GM23338 (cell line): ENCODE measurements around the gene OARD1. TPM values are rescaled to one million over a fixed set of nuclear protein-coding genes. Genes with fewer than 3 reads are reported as not detected.

Experiments
- ATAC-seq: fragments of 200-7000 bp; cut with Tn5 transposase; 3 replicates; pipeline ENCODE4 v1.9.1; 2020
- DNase-seq: peaks from one replicate; pipeline ENCODE4 v3.0.0-alpha.2; 2015; ENCODE audit warnings: low spot score
- H2AFZ ChIP-seq: fragments of 200-600 bp; sonication (generic); 2 replicates; pipeline ENCODE4 v1.8.0; 2016; ENCODE audit warnings: antibody characterized with exemption, mild to moderate bottlenecking, moderate library complexity
- H3F3A ChIP-seq: fragments of 200-600 bp; sonication (generic); replicated peaks from 2 replicates; pipeline ENCODE4 v1.8.0; 2017; ENCODE audit warnings: antibody characterized with exemption, mixed run types, low read depth
- H3K27ac ChIP-seq: fragments of 200-600 bp; sonication (generic); 2 replicates; pipeline ENCODE4 v1.6.1; 2016; ENCODE audit warnings: low read depth
- H3K27me3 ChIP-seq: fragments of 200-600 bp; sonication (generic); 2 replicates; pipeline ENCODE4 v1.8.0; 2016; ENCODE audit warnings: mild to moderate bottlenecking, mixed run types, moderate library complexity; ENCODE audit not compliant: insufficient read depth
- H3K36me3 ChIP-seq: fragments of 200-600 bp; sonication (generic); 2 replicates; pipeline ENCODE4 v1.8.0; 2016; ENCODE audit warnings: mild to moderate bottlenecking; ENCODE audit not compliant: insufficient read depth
- H3K4me1 ChIP-seq: fragments of 200-600 bp; sonication (generic); 2 replicates; pipeline ENCODE4 v1.8.0; 2016; ENCODE audit warnings: mild to moderate bottlenecking, moderate library complexity; ENCODE audit not compliant: insufficient read depth
- H3K4me2 ChIP-seq: fragments of 200-600 bp; sonication (generic); 2 replicates; pipeline ENCODE4 v1.7.1; 2017; ENCODE audit warnings: mixed run types
- H3K4me3 ChIP-seq: fragments of 200-600 bp; sonication (generic); 2 replicates; pipeline ENCODE4 v1.6.1; 2016; ENCODE audit warnings: mixed run types
- H3K79me2 ChIP-seq: fragments of 200-600 bp; sonication (generic); replicated peaks from 2 replicates; pipeline ENCODE4 v1.8.0; 2017; ENCODE audit warnings: mild to moderate bottlenecking; ENCODE audit not compliant: insufficient read depth
- H3K9me2 ChIP-seq: fragments of 200-600 bp; sonication (generic); 2 replicates; pipeline ENCODE4 v1.8.0; 2017; ENCODE audit not compliant: insufficient read depth
- H4K20me1 ChIP-seq: fragments of 200-600 bp; sonication (generic); replicated peaks from 2 replicates; pipeline ENCODE4 v1.8.0; 2017; ENCODE audit warnings: mild to moderate bottlenecking; ENCODE audit not compliant: insufficient read depth
- H3K27ac Mint-ChIP-seq: 2 replicates; pipeline ENCODE4 v1.8.0; 2020; ENCODE audit warnings: inconsistent platforms, mild to moderate bottlenecking, moderate library complexity, mixed read lengths
- H3K27me3 Mint-ChIP-seq: 3 replicates; pipeline ENCODE4 v1.8.0; 2022; ENCODE audit warnings: low read depth, mild to moderate bottlenecking, moderate library complexity, mixed read lengths, inconsistent platforms; ENCODE audit not compliant: insufficient read depth, poor library complexity
- H3K36me3 Mint-ChIP-seq: 3 replicates; pipeline ENCODE4 v1.8.0; 2021; ENCODE audit warnings: low read depth, mild to moderate bottlenecking, inconsistent platforms, moderate library complexity, mixed read lengths
- H3K4me1 Mint-ChIP-seq: 3 replicates; pipeline ENCODE4 v1.8.0; 2020; ENCODE audit warnings: mild to moderate bottlenecking, inconsistent platforms, mixed read lengths
- H3K4me3 Mint-ChIP-seq: 3 replicates; pipeline ENCODE4 v1.8.0; 2021; ENCODE audit warnings: moderate library complexity, mild to moderate bottlenecking, inconsistent platforms, mixed read lengths
- H3K9me3 Mint-ChIP-seq: 3 replicates; pipeline ENCODE4 v1.8.0; 2020; ENCODE audit warnings: moderate library complexity, mild to moderate bottlenecking, inconsistent platforms, mixed read lengths
- CREB1 ChIP-seq: fragments of 250-450 bp; sonication (Bioruptor Pico); IDR thresholded peaks from 2 replicates; pipeline ENCODE4 v1.5.0; 2020; ENCODE audit warnings: low read depth, mild to moderate bottlenecking, moderate library complexity
- ETS1 ChIP-seq: IDR thresholded peaks from 2 replicates; pipeline ENCODE4 v1.6.1; 2016; ENCODE audit warnings: antibody characterized with exemption
- EZH2 ChIP-seq: fragments of 200-600 bp; sonication (generic); IDR thresholded peaks from one replicate; pipeline ENCODE4 v1.8.0; 2017; ENCODE audit warnings: antibody characterized with exemption, mild to moderate bottlenecking, low read depth; ENCODE audit not compliant: unreplicated experiment
- EZH2phosphoT487 ChIP-seq: fragments of 200-600 bp; sonication (generic); IDR thresholded peaks from one replicate; pipeline ENCODE4 v1.8.1; 2018; ENCODE audit warnings: antibody characterized with exemption; ENCODE audit not compliant: unreplicated experiment
- JUNB ChIP-seq: IDR thresholded peaks from one replicate; pipeline ENCODE4 v1.6.1; 2016; ENCODE audit warnings: antibody characterized with exemption; ENCODE audit not compliant: unreplicated experiment
- NANOG ChIP-seq: IDR thresholded peaks from 2 replicates; pipeline ENCODE4 v1.6.1; 2016; ENCODE audit warnings: antibody characterized with exemption, borderline replicate concordance
- POLR2AphosphoS5 ChIP-seq: IDR thresholded peaks from 2 replicates; pipeline ENCODE4 v1.6.1; 2016; ENCODE audit warnings: antibody characterized with exemption, low read depth
- STAT1 ChIP-seq: IDR thresholded peaks from one replicate; pipeline ENCODE4 v1.6.1; 2016; ENCODE audit warnings: antibody characterized with exemption; ENCODE audit not compliant: unreplicated experiment
- ZNF114 ChIP-seq: fragments of 250-450 bp; sonication (Bioruptor Pico); IDR thresholded peaks from 2 replicates; pipeline ENCODE4 v1.5.0; 2020; ENCODE audit warnings: mild to moderate bottlenecking, moderate library complexity
- ZNF331 ChIP-seq: fragments of 250-450 bp; sonication (Bioruptor Pico); IDR thresholded peaks from 2 replicates; pipeline ENCODE4 v1.5.0; 2020; ENCODE audit warnings: low read depth, mild to moderate bottlenecking, moderate library complexity
- polyA plus RNA-seq: library from polyadenylated mRNA; unstranded; fragments of >200 nt; fragmentation: Nextera tagmentation; extraction: Ambion mirVana; gene quantifications from 2 replicates; pipeline ENCODE4 v1.2.1, GENCODE V29; 2016
- total RNA-seq: library from RNA; depleted of rRNA; stranded (reverse); fragments of >200 nt; shearing (Covaris generic); gene quantifications from 2 replicates; pipeline ENCODE4 v1.2.3, GENCODE V29; 2014
- TF ChIP-seq, protein P1 (sequence below): fragments of 250-450 bp; sonication (Bioruptor Pico); IDR thresholded peaks from 2 replicates; pipeline ENCODE4 v1.5.0; 2020; ENCODE audit warnings: mild to moderate bottlenecking, moderate library complexity
- TF ChIP-seq, protein P2 (sequence below), 2 experiments: fragments of 200-600 bp in 1 of 2; sonication (generic) in 1 of 2; conservative IDR thresholded peaks; 2 replicates each; pipeline versions ENCODE4 v1.5.1 to v1.6.1; 2016 to 2017; ENCODE audit warnings: antibody characterized with exemption in 2 of 2, low read depth in 2 of 2, mild to moderate bottlenecking in 2 of 2, moderate library complexity in 1 of 2
- TF ChIP-seq, protein P3 (sequence below): IDR thresholded peaks from one replicate; pipeline ENCODE4 v1.6.1; 2018; ENCODE audit warnings: antibody characterized with exemption; ENCODE audit not compliant: unreplicated experiment

OARD1 gene
- total and polyA plus RNA-seq, 2 experiments from 2014 or later = 25.9 to 60.8 TPM

- no peaks in the 10 kb centered on the region for H3K36me3 Mint-ChIP-seq
- no peak for TF ChIP-seq EZH2
- no peak for TF ChIP-seq NANOG
- TF ChIP-seq, protein P1, sequence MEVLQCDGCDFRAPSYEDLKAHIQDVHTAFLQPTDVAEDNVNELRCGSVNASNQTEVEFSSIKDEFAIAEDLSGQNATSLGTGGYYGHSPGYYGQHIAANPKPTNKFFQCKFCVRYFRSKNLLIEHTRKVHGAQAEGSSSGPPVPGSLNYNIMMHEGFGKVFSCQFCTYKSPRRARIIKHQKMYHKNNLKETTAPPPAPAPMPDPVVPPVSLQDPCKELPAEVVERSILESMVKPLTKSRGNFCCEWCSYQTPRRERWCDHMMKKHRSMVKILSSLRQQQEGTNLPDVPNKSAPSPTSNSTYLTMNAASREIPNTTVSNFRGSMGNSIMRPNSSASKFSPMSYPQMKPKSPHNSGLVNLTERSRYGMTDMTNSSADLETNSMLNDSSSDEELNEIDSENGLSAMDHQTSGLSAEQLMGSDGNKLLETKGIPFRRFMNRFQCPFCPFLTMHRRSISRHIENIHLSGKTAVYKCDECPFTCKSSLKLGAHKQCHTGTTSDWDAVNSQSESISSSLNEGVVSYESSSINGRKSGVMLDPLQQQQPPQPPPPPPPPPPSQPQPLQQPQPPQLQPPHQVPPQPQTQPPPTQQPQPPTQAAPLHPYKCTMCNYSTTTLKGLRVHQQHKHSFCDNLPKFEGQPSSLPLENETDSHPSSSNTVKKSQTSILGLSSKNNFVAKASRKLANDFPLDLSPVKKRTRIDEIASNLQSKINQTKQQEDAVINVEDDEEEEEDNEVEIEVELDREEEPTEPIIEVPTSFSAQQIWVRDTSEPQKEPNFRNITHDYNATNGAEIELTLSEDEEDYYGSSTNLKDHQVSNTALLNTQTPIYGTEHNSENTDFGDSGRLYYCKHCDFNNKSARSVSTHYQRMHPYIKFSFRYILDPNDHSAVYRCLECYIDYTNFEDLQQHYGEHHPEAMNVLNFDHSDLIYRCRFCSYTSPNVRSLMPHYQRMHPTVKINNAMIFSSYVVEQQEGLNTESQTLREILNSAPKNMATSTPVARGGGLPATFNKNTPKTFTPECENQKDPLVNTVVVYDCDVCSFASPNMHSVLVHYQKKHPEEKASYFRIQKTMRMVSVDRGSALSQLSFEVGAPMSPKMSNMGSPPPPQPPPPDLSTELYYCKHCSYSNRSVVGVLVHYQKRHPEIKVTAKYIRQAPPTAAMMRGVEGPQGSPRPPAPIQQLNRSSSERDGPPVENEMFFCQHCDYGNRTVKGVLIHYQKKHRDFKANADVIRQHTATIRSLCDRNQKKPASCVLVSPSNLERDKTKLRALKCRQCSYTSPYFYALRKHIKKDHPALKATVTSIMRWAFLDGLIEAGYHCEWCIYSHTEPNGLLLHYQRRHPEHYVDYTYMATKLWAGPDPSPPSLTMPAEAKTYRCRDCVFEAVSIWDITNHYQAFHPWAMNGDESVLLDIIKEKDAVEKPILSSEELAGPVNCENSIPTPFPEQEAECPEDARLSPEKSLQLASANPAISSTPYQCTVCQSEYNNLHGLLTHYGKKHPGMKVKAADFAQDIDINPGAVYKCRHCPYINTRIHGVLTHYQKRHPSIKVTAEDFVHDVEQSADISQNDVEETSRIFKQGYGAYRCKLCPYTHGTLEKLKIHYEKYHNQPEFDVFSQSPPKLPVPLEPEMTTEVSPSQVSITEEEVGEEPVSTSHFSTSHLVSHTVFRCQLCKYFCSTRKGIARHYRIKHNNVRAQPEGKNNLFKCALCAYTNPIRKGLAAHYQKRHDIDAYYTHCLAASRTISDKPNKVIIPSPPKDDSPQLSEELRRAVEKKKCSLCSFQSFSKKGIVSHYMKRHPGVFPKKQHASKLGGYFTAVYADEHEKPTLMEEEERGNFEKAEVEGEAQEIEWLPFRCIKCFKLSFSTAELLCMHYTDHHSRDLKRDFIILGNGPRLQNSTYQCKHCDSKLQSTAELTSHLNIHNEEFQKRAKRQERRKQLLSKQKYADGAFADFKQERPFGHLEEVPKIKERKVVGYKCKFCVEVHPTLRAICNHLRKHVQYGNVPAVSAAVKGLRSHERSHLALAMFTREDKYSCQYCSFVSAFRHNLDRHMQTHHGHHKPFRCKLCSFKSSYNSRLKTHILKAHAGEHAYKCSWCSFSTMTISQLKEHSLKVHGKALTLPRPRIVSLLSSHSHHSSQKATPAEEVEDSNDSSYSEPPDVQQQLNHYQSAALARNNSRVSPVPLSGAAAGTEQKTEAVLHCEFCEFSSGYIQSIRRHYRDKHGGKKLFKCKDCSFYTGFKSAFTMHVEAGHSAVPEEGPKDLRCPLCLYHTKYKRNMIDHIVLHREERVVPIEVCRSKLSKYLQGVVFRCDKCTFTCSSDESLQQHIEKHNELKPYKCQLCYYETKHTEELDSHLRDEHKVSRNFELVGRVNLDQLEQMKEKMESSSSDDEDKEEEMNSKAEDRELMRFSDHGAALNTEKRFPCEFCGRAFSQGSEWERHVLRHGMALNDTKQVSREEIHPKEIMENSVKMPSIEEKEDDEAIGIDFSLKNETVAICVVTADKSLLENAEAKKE (CRISPR knock-in tag) = no peak
- no peak for TF ChIP-seq EZH2phosphoT487
- TF ChIP-seq ETS1 = no peak
- no peak for TF ChIP-seq ZNF331 (CRISPR knock-in tag)
- no peak for TF ChIP-seq JUNB
- no peak for TF ChIP-seq ZNF114 (CRISPR knock-in tag)
- TF ChIP-seq, protein P2, sequence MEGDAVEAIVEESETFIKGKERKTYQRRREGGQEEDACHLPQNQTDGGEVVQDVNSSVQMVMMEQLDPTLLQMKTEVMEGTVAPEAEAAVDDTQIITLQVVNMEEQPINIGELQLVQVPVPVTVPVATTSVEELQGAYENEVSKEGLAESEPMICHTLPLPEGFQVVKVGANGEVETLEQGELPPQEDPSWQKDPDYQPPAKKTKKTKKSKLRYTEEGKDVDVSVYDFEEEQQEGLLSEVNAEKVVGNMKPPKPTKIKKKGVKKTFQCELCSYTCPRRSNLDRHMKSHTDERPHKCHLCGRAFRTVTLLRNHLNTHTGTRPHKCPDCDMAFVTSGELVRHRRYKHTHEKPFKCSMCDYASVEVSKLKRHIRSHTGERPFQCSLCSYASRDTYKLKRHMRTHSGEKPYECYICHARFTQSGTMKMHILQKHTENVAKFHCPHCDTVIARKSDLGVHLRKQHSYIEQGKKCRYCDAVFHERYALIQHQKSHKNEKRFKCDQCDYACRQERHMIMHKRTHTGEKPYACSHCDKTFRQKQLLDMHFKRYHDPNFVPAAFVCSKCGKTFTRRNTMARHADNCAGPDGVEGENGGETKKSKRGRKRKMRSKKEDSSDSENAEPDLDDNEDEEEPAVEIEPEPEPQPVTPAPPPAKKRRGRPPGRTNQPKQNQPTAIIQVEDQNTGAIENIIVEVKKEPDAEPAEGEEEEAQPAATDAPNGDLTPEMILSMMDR (conservative IDR thresholded peaks at IDR 0.05; ENCODE audit: low read depth in 2 of 2) = no peak
- no peak for TF ChIP-seq STAT1
- TF ChIP-seq POLR2AphosphoS5 = no peak
- TF ChIP-seq, protein P3, sequence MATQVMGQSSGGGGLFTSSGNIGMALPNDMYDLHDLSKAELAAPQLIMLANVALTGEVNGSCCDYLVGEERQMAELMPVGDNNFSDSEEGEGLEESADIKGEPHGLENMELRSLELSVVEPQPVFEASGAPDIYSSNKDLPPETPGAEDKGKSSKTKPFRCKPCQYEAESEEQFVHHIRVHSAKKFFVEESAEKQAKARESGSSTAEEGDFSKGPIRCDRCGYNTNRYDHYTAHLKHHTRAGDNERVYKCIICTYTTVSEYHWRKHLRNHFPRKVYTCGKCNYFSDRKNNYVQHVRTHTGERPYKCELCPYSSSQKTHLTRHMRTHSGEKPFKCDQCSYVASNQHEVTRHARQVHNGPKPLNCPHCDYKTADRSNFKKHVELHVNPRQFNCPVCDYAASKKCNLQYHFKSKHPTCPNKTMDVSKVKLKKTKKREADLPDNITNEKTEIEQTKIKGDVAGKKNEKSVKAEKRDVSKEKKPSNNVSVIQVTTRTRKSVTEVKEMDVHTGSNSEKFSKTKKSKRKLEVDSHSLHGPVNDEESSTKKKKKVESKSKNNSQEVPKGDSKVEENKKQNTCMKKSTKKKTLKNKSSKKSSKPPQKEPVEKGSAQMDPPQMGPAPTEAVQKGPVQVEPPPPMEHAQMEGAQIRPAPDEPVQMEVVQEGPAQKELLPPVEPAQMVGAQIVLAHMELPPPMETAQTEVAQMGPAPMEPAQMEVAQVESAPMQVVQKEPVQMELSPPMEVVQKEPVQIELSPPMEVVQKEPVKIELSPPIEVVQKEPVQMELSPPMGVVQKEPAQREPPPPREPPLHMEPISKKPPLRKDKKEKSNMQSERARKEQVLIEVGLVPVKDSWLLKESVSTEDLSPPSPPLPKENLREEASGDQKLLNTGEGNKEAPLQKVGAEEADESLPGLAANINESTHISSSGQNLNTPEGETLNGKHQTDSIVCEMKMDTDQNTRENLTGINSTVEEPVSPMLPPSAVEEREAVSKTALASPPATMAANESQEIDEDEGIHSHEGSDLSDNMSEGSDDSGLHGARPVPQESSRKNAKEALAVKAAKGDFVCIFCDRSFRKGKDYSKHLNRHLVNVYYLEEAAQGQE = no peak
- no peak for TF ChIP-seq CREB1 (CRISPR knock-in tag)
- no peaks in the 10 kb centered on the region for H3F3A ChIP-seq
- H3K27ac Mint-ChIP-seq = no peak overlapping the region
- H3K36me3 ChIP-seq = no peaks in the 10 kb centered on the region; the same call in 1 of the 2 replicates
- no peak overlapping the region for H2AFZ ChIP-seq
- ATAC-seq (no peak), DNase-seq (no peak)
- no peak overlapping the region for H3K4me3 Mint-ChIP-seq
- peaks cover 13% of the 10 kb centered on the region for H3K4me1 Mint-ChIP-seq
- no peaks in the 10 kb centered on the region for H4K20me1 ChIP-seq
- no peaks in the 10 kb centered on the region for H3K27me3 ChIP-seq
- no peak overlapping the region for H3K27ac ChIP-seq
- H3K4me3 ChIP-seq = no peak overlapping the region
- no peaks in the 10 kb centered on the region for H3K9me2 ChIP-seq
- H3K79me2 ChIP-seq = no peaks in the 10 kb centered on the region
- peaks cover 5% of the 10 kb centered on the region for H3K27me3 Mint-ChIP-seq
- no peaks in the 10 kb centered on the region; the same call in 1 of the 2 replicates for H3K4me1 ChIP-seq
- no peaks in the 10 kb centered on the region for H3K9me3 Mint-ChIP-seq
- no peak overlapping the region for H3K4me2 ChIP-seq
These were observed 31.8 kb downstream of the OARD1 start for GRCh38 chr6:41040101-41040939.
